Astrocyte (in vitro differentiated cells and primary cell): ENCODE measurements around the gene SFR1. TPM values are rescaled to one million over a fixed set of nuclear protein-coding genes. Genes with fewer than 3 reads are reported as not detected.
"Not testable (repeated sequence)": the region's sequence is repeated elsewhere in the genome, so short reads cannot be mapped to it uniquely, and the experiment has no call there.

Experiments
- DNase-seq: peaks from one replicate; pipeline ENCODE4 v3.0.0-alpha.2; 2010; ENCODE audit warnings: low read depth
- FAIRE-seq: peaks from 2 replicates; lab custom pipeline; 2011; peaks lifted over from hg19 to GRCh38; lab: Jason Lieb, UNC
- H2AFZ ChIP-seq: 2 replicates; pipeline ENCODE4 v1.6.0; 2012; ENCODE audit warnings: low read depth, low read length, inconsistent platforms
- H3K27ac ChIP-seq: 2 replicates; pipeline ENCODE4 v1.5.1; 2011; ENCODE audit warnings: low read depth, low read length, inconsistent platforms
- H3K27me3 ChIP-seq: 2 replicates; pipeline ENCODE4 v1.6.0; 2011; ENCODE audit warnings: low read length, inconsistent platforms; ENCODE audit not compliant: insufficient read depth
- H3K36me3 ChIP-seq: 2 replicates; pipeline ENCODE4 v1.5.1; 2011; ENCODE audit warnings: low read length, inconsistent platforms; ENCODE audit not compliant: insufficient read depth
- H3K4me1 ChIP-seq: 2 replicates; pipeline ENCODE4 v1.5.1; 2011; ENCODE audit warnings: low read length, inconsistent platforms; ENCODE audit not compliant: insufficient read depth
- H3K4me2 ChIP-seq: 2 replicates; pipeline ENCODE4 v1.6.0; 2012; ENCODE audit warnings: low read length, inconsistent platforms
- H3K4me3 ChIP-seq: 2 replicates; pipeline ENCODE4 v1.5.1; 2011; ENCODE audit warnings: low read depth, mild to moderate bottlenecking, low read length, inconsistent platforms; ENCODE audit not compliant: insufficient read depth
- H3K79me2 ChIP-seq: 2 replicates; pipeline ENCODE4 v1.6.0; 2012; ENCODE audit warnings: mild to moderate bottlenecking, low read length, inconsistent platforms; ENCODE audit not compliant: insufficient read depth
- H3K9ac ChIP-seq: 2 replicates; pipeline ENCODE4 v1.6.0; 2012; ENCODE audit warnings: mild to moderate bottlenecking, low read length, inconsistent platforms
- H3K9me3 ChIP-seq: 2 replicates; pipeline ENCODE4 v1.5.1; 2012; ENCODE audit warnings: low read depth, mild to moderate bottlenecking, low read length, inconsistent platforms; ENCODE audit not compliant: insufficient read depth
- H4K20me1 ChIP-seq: 2 replicates; pipeline ENCODE4 v1.6.0; 2012; ENCODE audit warnings: low read length, inconsistent platforms; ENCODE audit not compliant: insufficient read depth
- H3K27ac Mint-ChIP-seq: one replicate; pipeline ENCODE4 v1.8.0; 2021; ENCODE audit warnings: mild to moderate bottlenecking, mixed read lengths; ENCODE audit not compliant: unreplicated experiment
- H3K27me3 Mint-ChIP-seq: one replicate; pipeline ENCODE4 v1.8.0; 2021; ENCODE audit warnings: low read depth, mixed read lengths; ENCODE audit not compliant: unreplicated experiment
- H3K36me3 Mint-ChIP-seq: one replicate; pipeline ENCODE4 v1.8.0; 2021; ENCODE audit warnings: low read depth, mixed read lengths; ENCODE audit not compliant: unreplicated experiment
- H3K4me1 Mint-ChIP-seq: one replicate; pipeline ENCODE4 v1.8.0; 2021; ENCODE audit warnings: low read depth, mixed read lengths; ENCODE audit not compliant: unreplicated experiment
- H3K4me3 Mint-ChIP-seq: one replicate; pipeline ENCODE4 v1.8.0; 2021; ENCODE audit warnings: mild to moderate bottlenecking, moderate library complexity, mixed read lengths; ENCODE audit not compliant: unreplicated experiment
- H3K9me3 Mint-ChIP-seq: one replicate; pipeline ENCODE4 v1.8.0; 2021; ENCODE audit warnings: mild to moderate bottlenecking, mixed read lengths; ENCODE audit not compliant: unreplicated experiment
- total RNA-seq: library from RNA; stranded (reverse); gene quantifications from 2 replicates; pipeline ENCODE4 v1.2.1, GENCODE V29; 2021
- TF ChIP-seq, protein P1 (sequence below): IDR thresholded peaks from 2 replicates; pipeline ENCODE4 v1.5.1; 2011; ENCODE audit warnings: low read depth, mild to moderate bottlenecking, inconsistent platforms, low read length, moderate library complexity; ENCODE audit not compliant: insufficient read depth

The SFR1 gene
- total RNA-seq, 1 donor from 2014 or later = 3.6 TPM

- no peaks in the 10 kb centered on the region for H3K36me3 ChIP-seq
- peaks cover 8% of the 10 kb centered on the region for H3K27me3 ChIP-seq
- no peak overlapping the region for H3K9ac ChIP-seq
- H3K4me3 ChIP-seq = no peak overlapping the region
- no peak overlapping the region for H3K27ac Mint-ChIP-seq
- H3K4me3 Mint-ChIP-seq = no peak overlapping the region
- no peaks in the 10 kb centered on the region for H4K20me1 ChIP-seq
- no peaks in the 10 kb centered on the region for H3K79me2 ChIP-seq
- no peaks in the 10 kb centered on the region for H3K4me1 ChIP-seq
- DNase-seq = no peak
- peaks cover 11% of the 10 kb centered on the region for H3K27me3 Mint-ChIP-seq
- FAIRE-seq = no peak
- H3K9me3 Mint-ChIP-seq = peaks cover 2% of the 10 kb centered on the region
- H3K36me3 Mint-ChIP-seq = no peaks in the 10 kb centered on the region
- TF ChIP-seq, protein P1, sequence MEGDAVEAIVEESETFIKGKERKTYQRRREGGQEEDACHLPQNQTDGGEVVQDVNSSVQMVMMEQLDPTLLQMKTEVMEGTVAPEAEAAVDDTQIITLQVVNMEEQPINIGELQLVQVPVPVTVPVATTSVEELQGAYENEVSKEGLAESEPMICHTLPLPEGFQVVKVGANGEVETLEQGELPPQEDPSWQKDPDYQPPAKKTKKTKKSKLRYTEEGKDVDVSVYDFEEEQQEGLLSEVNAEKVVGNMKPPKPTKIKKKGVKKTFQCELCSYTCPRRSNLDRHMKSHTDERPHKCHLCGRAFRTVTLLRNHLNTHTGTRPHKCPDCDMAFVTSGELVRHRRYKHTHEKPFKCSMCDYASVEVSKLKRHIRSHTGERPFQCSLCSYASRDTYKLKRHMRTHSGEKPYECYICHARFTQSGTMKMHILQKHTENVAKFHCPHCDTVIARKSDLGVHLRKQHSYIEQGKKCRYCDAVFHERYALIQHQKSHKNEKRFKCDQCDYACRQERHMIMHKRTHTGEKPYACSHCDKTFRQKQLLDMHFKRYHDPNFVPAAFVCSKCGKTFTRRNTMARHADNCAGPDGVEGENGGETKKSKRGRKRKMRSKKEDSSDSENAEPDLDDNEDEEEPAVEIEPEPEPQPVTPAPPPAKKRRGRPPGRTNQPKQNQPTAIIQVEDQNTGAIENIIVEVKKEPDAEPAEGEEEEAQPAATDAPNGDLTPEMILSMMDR = no peak
- H3K9me3 ChIP-seq = no peaks in the 10 kb centered on the region
- H2AFZ ChIP-seq = no peak overlapping the region
- H3K4me2 ChIP-seq = no peak overlapping the region
- H3K4me1 Mint-ChIP-seq = no peaks in the 10 kb centered on the region
- no peak overlapping the region for H3K27ac ChIP-seq
These were observed 48.8 kb downstream of the SFR1 start for GRCh38 chr10:104170610-104171254.

GRCh38 chr10:104174136-104174535 lies 52.2 kb downstream of the SFR1 start:
- H3K36me3 ChIP-seq, H3K27ac Mint-ChIP-seq, H3K4me3 Mint-ChIP-seq, H3K4me2 ChIP-seq, H3K9me3 Mint-ChIP-seq, H3K4me1 Mint-ChIP-seq, FAIRE-seq, H2AFZ ChIP-seq, H3K9me3 ChIP-seq, H3K79me2 ChIP-seq, H3K36me3 Mint-ChIP-seq, DNase-seq, H3K27me3 ChIP-seq, H3K4me3 ChIP-seq, H3K4me1 ChIP-seq, H4K20me1 ChIP-seq, H3K27ac ChIP-seq, H3K9ac ChIP-seq, H3K27me3 Mint-ChIP-seq: not testable (repeated sequence)

Other genes starting within 250 kb of the SFR1 start
- gene STN1, start 204.0 kb upstream of the SFR1 start, total RNA-seq = 17.3 and 19.9 TPM in 2 replicates
- gene SLK, start 155.0 kb upstream of the SFR1 start, total RNA-seq = 24.9 and 27.5 TPM in 2 replicates
- 2.6 and 10.1 TPM in 2 replicates for gene COL17A1, start 36.3 kb upstream of the SFR1 start, total RNA-seq
- gene CFAP43, start 110.2 kb downstream of the SFR1 start, total RNA-seq = 0.24 and 0.27 TPM in 2 replicates
- gene GSTO1, start 132.7 kb downstream of the SFR1 start, total RNA-seq = 127 and 131 TPM in 2 replicates
- 1.2 and 1.9 TPM in 2 replicates for gene GSTO2, start 147.0 kb downstream of the SFR1 start, total RNA-seq
- 21.7 and 21.9 TPM in 2 replicates for gene ITPRIP, start 216.3 kb downstream of the SFR1 start, total RNA-seq
- 0.82 and 0.86 TPM in 2 replicates for gene CFAP58, start 231.7 kb downstream of the SFR1 start, total RNA-seq